Measurements from ENCODE around the gene TRIM58. TPM values are rescaled to one million over a fixed set of nuclear protein-coding genes. Genes with fewer than 3 reads are reported as not detected.

Gene TRIM58
- polyA plus RNA-seq, 1 experiment, result not detected

- ChIA-PET POLR2A (no interaction called here), CTCF (interaction anchor here (1.1 kb wide), 1 partner anchor 9 kb away, joined by 3 read pairs; the partner anchor contains the start of gene OR2AJ1)
- Histone ChIP-seq H3K36me3 (ENCODE audit: control insufficient read depth, insufficient read depth, low read length) (no peaks in the 10 kb centered on the region), H3K27me3 (ENCODE audit: control insufficient read depth, insufficient read depth, low read length) (no peaks in the 10 kb centered on the region), H3K4me3 (ENCODE audit: low read depth, low read length) (no peak overlapping the region)
- no peak for DNase-seq (ENCODE audit: low read depth)
- no peak for TF ChIP-seq CTCF (IDR thresholded peaks at IDR 0.05; ENCODE audit: insufficient read depth, low read depth, low read length)
Measured at GRCh38 chr1:247914941-247915662, 58.1 kb downstream of the TRIM58 start.

- POLR2A ChIA-PET, result no interaction called here
- no peak within 1 kb of the TSS for H3K4me3 ChIP-seq (ENCODE audit: low read depth, low read length)
- TF ChIP-seq CTCF (IDR thresholded peaks at IDR 0.05; ENCODE audit: insufficient read depth, low read depth, low read length), result no peak
Measured at GRCh38 chr1:247919952-247920351, 63.0 kb downstream of the TRIM58 start, which contains the start of gene OR2T8. Gene OR2T8 (plus strand): TSS chr1:247920252. CDS start chr1:247921018, 766 bp downstream.

GRCh38 chr1:247923941-247924340 lies 67.0 kb downstream of the TRIM58 start:
- POLR2A ChIA-PET, result no interaction called here
- no peak for TF ChIP-seq CTCF (IDR thresholded peaks at IDR 0.05; ENCODE audit: insufficient read depth, low read depth, low read length)
- Histone ChIP-seq H3K4me3 (ENCODE audit: low read depth, low read length) (no peak overlapping the region), H3K36me3 (ENCODE audit: control insufficient read depth, insufficient read depth, low read length) (no peaks in the 10 kb centered on the region), H3K27me3 (ENCODE audit: control insufficient read depth, insufficient read depth, low read length) (no peaks in the 10 kb centered on the region)
- CTCF ChIA-PET, result interaction anchor here (1.1 kb wide), 1 partner anchor 8 kb away, joined by 3 read pairs; no protein-coding TSS in a partner anchor
- no peak for DNase-seq (ENCODE audit: low read depth)

More at GRCh38 chr1:247919952-247920351, 63.0 kb downstream of the TRIM58 start, which contains the start of gene OR2T8:
- CTCF ChIA-PET, result no interaction called here
- DNase-seq (ENCODE audit: low read depth), result no peak
- no peaks in the 10 kb centered on the region for H3K27me3 ChIP-seq (ENCODE audit: control insufficient read depth, insufficient read depth, low read length)
- no peaks in the 10 kb centered on the region for H3K36me3 ChIP-seq (ENCODE audit: control insufficient read depth, insufficient read depth, low read length)

- CTCF ChIA-PET, result interaction anchor here (1.1 kb wide), 1 partner anchor 9 kb away, joined by 3 read pairs; no protein-coding TSS in a partner anchor
- Histone ChIP-seq H3K27me3 (ENCODE audit: control insufficient read depth, insufficient read depth, low read length) (no peaks in the 10 kb centered on the region), H3K4me3 (ENCODE audit: low read depth, low read length) (no peak within 1 kb of the TSS), H3K36me3 (ENCODE audit: control insufficient read depth, insufficient read depth, low read length) (no peaks in the 10 kb centered on the region)
- POLR2A ChIA-PET, result no interaction called here
- TF ChIP-seq CTCF (IDR thresholded peaks at IDR 0.05; ENCODE audit: insufficient read depth, low read depth, low read length), result no peak
- DNase-seq (ENCODE audit: low read depth), result no peak
Measured at GRCh38 chr1:247924868-247925267, 67.9 kb downstream of the TRIM58 start, which contains the start of gene OR2AJ1. Gene OR2AJ1 (plus strand): TSS chr1:247924889. CDS start chr1:247933769, 8,880 bp downstream.

Other genes starting within 250 kb of the TRIM58 start
- not detected in 2 replicates for gene OR13G1, start 177.4 kb upstream of the TRIM58 start, polyA plus RNA-seq (2011; rRNA removed)
- not detected in 2 replicates for gene OR6F1, start 140.5 kb upstream of the TRIM58 start, polyA plus RNA-seq (2011; rRNA removed)
- gene OR14K1, start 118.6 kb upstream of the TRIM58 start, polyA plus RNA-seq (2011; rRNA removed), result not detected in 2 replicates
- gene OR14A2, start 109.0 kb upstream of the TRIM58 start, polyA plus RNA-seq (2011; rRNA removed), result not detected in 2 replicates
- gene OR1C1, start 96.6 kb upstream of the TRIM58 start, polyA plus RNA-seq (2011; rRNA removed), result not detected in 2 replicates
- gene OR14A16, start 33.1 kb upstream of the TRIM58 start, polyA plus RNA-seq (2011; rRNA removed), result not detected in 2 replicates
- not detected in 2 replicates for gene OR11L1, start 15.3 kb upstream of the TRIM58 start, polyA plus RNA-seq (2011; rRNA removed)
- not detected in 2 replicates for gene OR2W3, start 38.4 kb downstream of the TRIM58 start, polyA plus RNA-seq (2011; rRNA removed)
- not detected in 2 replicates for gene OR2T8, start 63.1 kb downstream of the TRIM58 start, polyA plus RNA-seq (2011; rRNA removed)
- not detected in 2 replicates for gene OR2AJ1, start 67.7 kb downstream of the TRIM58 start, polyA plus RNA-seq (2011; rRNA removed)
- gene OR2L8, start 91.7 kb downstream of the TRIM58 start, polyA plus RNA-seq (2011; rRNA removed), result not detected in 2 replicates
- gene OR2AK2, start 108.0 kb downstream of the TRIM58 start, polyA plus RNA-seq (2011; rRNA removed), result not detected in 2 replicates
- not detected in 2 replicates for gene OR2L5, start 156.5 kb downstream of the TRIM58 start, polyA plus RNA-seq (2011; rRNA removed)
- gene OR2L2, start 172.9 kb downstream of the TRIM58 start, polyA plus RNA-seq (2011; rRNA removed), result not detected in 2 replicates
- gene OR2L3, start 189.6 kb downstream of the TRIM58 start, polyA plus RNA-seq (2011; rRNA removed), result not detected in 2 replicates
- gene OR2L13, start 238.0 kb downstream of the TRIM58 start, polyA plus RNA-seq (2011; rRNA removed), result not detected in 2 replicates

Measured in BJ (cell line).